ENCODE measurements around the gene LYL1.

The LYL1 gene

DNA sequence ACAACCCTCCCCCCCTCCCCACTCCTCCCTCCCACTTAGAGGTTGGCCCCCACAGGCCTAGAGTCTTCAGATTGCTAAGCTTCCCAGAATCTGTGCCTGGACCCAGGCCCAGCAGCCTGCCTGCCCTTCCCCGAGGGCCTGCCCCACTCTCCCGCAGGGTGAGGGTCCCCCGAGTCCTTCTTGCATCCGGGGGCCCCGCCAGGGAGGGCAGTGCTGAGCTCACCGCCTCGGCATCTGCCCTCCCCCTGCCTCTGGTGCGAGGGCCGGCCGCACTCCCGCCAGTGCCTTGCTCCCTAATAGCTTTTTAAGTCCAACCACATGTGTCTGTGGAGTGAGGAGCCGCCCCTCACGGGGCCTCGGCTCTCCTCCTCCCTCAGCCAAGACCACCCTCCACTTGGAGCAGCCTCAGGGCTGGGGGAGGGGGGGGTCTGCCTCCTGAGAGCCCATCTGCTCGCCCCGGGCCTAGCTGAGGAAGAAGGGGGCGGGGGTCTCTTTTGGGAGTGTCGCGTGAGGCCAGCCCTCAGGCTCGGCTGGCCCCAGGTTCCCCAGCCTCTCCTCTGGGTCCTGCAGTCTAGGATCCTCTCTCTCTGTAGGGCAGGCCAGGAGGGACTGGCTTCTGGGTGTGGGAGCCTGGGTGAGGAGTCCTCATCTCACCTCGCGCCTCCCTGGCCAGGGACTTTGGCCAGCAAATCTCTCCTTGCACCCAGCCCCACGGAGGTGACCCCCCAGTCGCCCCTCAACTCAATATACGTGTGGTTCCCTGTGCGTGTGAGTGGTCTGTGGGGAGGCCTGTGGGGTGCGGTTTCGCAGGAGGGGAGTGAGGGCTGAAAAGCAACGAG, 47.2 kb downstream of the LYL1 start:
- Mint-ChIP-seq H3K27ac (no peak overlapping the region), H3K4me1 (peaks cover 62% of the 10 kb centered on the region), H3K36me3 (ENCODE audit: low read depth) (no peaks in the 10 kb centered on the region), H3K9me3 (no peaks in the 10 kb centered on the region), H3K4me3 (peak overlapping the region; percentile 15), H3K27me3 (ENCODE audit: low read depth, poor library complexity) (peaks cover 100% of the 10 kb centered on the region)
- peak; percentile 53 for DNase-seq
- no peak for TF ChIP-seq CTCF (IDR thresholded peaks at IDR 0.05)

GRCh38 chr19:13054626-13055212, 47.9 kb downstream of the LYL1 start:
- DNase-seq = no peak
- Mint-ChIP-seq H3K27me3 (ENCODE audit: low read depth, poor library complexity) (peaks cover 100% of the 10 kb centered on the region), H3K9me3 (no peaks in the 10 kb centered on the region), H3K4me1 (peaks cover 68% of the 10 kb centered on the region), H3K36me3 (ENCODE audit: low read depth) (no peaks in the 10 kb centered on the region), H3K4me3 (peak overlapping the region; percentile 32), H3K27ac (no peak overlapping the region)
- no peak for TF ChIP-seq CTCF (IDR thresholded peaks at IDR 0.05)

GRCh38 chr19:13053761-13054625, 48.7 kb downstream of the LYL1 start:
- H3K36me3 Mint-ChIP-seq (ENCODE audit: low read depth) = no peaks in the 10 kb centered on the region
- no peak overlapping the region for H3K4me3 Mint-ChIP-seq
- peaks cover 68% of the 10 kb centered on the region for H3K4me1 Mint-ChIP-seq
- H3K27ac Mint-ChIP-seq = no peak overlapping the region
- TF ChIP-seq CTCF (IDR thresholded peaks at IDR 0.05) = no peak
- peak; percentile 66 for DNase-seq
- no peaks in the 10 kb centered on the region for H3K9me3 Mint-ChIP-seq
- peaks cover 100% of the 10 kb centered on the region for H3K27me3 Mint-ChIP-seq (ENCODE audit: low read depth, poor library complexity)

GRCh38 chr19:13053238-13053637, 49.4 kb downstream of the LYL1 start:
- no peak for DNase-seq
- TF ChIP-seq CTCF (IDR thresholded peaks at IDR 0.05) = no peak
- no peak overlapping the region for H3K4me3 Mint-ChIP-seq
- no peaks in the 10 kb centered on the region for H3K36me3 Mint-ChIP-seq (ENCODE audit: low read depth)
- H3K27ac Mint-ChIP-seq = no peak overlapping the region
- peaks cover 68% of the 10 kb centered on the region for H3K4me1 Mint-ChIP-seq
- peaks cover 100% of the 10 kb centered on the region for H3K27me3 Mint-ChIP-seq (ENCODE audit: low read depth, poor library complexity)
- H3K9me3 Mint-ChIP-seq = no peaks in the 10 kb centered on the region

- no peak for DNase-seq
- no peak for TF ChIP-seq CTCF (IDR thresholded peaks at IDR 0.05)
- Mint-ChIP-seq H3K9me3 (no peaks in the 10 kb centered on the region), H3K27me3 (ENCODE audit: low read depth, poor library complexity) (peaks cover 100% of the 10 kb centered on the region), H3K4me1 (peaks cover 68% of the 10 kb centered on the region), H3K27ac (no peak overlapping the region), H3K4me3 (no peak overlapping the region), H3K36me3 (ENCODE audit: low read depth) (no peaks in the 10 kb centered on the region)
These were observed 50.0 kb downstream of the LYL1 start for GRCh38 chr19:13052447-13053175.

All from nephron progenitor cell (in vitro differentiated cells).